PC-3 (cell line): ENCODE results near the gene TNFAIP8.

Experiments
- CTCF ChIP-seq: fragments of 300-600 bp; sonication (generic); conservative IDR thresholded peaks from 2 replicates; pipeline ENCODE4 v1.5.1; 2017; ENCODE audit warnings: antibody characterized with exemption, low read depth, mild to moderate bottlenecking, low read length
- EZH2 ChIP-seq: fragments of 300-600 bp; sonication (generic); IDR thresholded peaks from one replicate; pipeline ENCODE4 v1.6.1; 2017; ENCODE audit warnings: antibody characterized with exemption, mild to moderate bottlenecking, low read length; ENCODE audit not compliant: unreplicated experiment
- EZH2phosphoT487 ChIP-seq: fragments of 300-600 bp; sonication (generic); IDR thresholded peaks from 2 replicates; pipeline ENCODE4 v1.6.1; 2018; ENCODE audit warnings: mild to moderate bottlenecking, antibody characterized with exemption, low read length, borderline replicate concordance

GRCh38 chr5:119427060-119427459 is 71.2 kb downstream of the TNFAIP8 start:
- TF ChIP-seq EZH2 (no peak), CTCF (no peak), EZH2phosphoT487 (no peak)
